DOHH2 (cell line): Measurements from ENCODE around the gene PI16.

Experiments
- EZH2phosphoT487 ChIP-seq: fragments of 200-600 bp; sonication (generic); IDR thresholded peaks from 2 replicates; pipeline ENCODE4 v1.6.1; 2017; ENCODE audit warnings: borderline replicate concordance, mild to moderate bottlenecking, antibody characterized with exemption, low read length, moderate library complexity, mixed read lengths
- TF ChIP-seq, protein P1 (sequence below): fragments of 200-600 bp; sonication (generic); IDR thresholded peaks from one replicate; pipeline ENCODE4 v1.5.1; 2014; ENCODE audit warnings: antibody characterized with exemption, mild to moderate bottlenecking, low read depth, low read length; ENCODE audit not compliant: poor library complexity, severe bottlenecking

DNA sequence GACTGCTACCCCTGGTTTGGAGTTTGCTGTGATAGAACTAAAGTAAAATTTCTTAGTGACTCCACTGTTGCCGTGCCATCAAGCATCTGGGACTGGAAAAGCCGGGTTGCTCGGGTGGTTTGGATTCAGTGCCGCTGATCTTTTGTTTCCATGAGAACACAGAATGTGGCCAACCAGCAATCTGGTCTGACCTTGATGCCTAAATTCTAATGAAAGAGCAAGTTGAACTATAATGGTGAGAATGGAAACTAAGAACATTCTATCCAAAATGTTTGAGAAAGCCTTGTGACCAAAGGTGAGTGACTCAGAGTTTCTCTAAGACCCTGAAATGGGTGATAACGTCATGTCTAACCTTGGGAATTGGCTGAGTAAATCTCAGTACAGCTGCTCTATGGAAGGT, 9.9 kb upstream of the PI16 start:
- TF ChIP-seq, protein P1, sequence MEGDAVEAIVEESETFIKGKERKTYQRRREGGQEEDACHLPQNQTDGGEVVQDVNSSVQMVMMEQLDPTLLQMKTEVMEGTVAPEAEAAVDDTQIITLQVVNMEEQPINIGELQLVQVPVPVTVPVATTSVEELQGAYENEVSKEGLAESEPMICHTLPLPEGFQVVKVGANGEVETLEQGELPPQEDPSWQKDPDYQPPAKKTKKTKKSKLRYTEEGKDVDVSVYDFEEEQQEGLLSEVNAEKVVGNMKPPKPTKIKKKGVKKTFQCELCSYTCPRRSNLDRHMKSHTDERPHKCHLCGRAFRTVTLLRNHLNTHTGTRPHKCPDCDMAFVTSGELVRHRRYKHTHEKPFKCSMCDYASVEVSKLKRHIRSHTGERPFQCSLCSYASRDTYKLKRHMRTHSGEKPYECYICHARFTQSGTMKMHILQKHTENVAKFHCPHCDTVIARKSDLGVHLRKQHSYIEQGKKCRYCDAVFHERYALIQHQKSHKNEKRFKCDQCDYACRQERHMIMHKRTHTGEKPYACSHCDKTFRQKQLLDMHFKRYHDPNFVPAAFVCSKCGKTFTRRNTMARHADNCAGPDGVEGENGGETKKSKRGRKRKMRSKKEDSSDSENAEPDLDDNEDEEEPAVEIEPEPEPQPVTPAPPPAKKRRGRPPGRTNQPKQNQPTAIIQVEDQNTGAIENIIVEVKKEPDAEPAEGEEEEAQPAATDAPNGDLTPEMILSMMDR: no peak
- no peak for TF ChIP-seq EZH2phosphoT487
